Caco-2 (cell line): ENCODE measurements around the gene DPF1. TPM values are rescaled to one million over a fixed set of nuclear protein-coding genes. Genes with fewer than 3 reads are reported as not detected.

ENCODE experiments used
- BruUV-seq: library from RNA; stranded (reverse); fragments of 400-500 nt; replicated peaks from 2 replicates; lab custom pipeline; 2021; lab: Mats Ljungman, UMichigan
- CTCF ChIA-PET: fragments of 300-600 bp; sonication (Branson Sonifier 250); formaldehyde crosslinking; loops from one replicate; lab custom pipeline; 2022; ENCODE audit warnings: antibody characterized with exemption; lab: Charles Lee
- POLR2A ChIA-PET: fragments of 300-600 bp; sonication (Branson Sonifier 250); formaldehyde crosslinking; loops from one replicate; lab custom pipeline; 2022; ENCODE audit warnings: antibody characterized with exemption; lab: Charles Lee
- DNase-seq, 2 experiments: peaks; one replicate each; pipeline versions ENCODE4 v3.0.0 to v3.0.0-alpha.2; 2020 to 2022
- H3K27me3 ChIP-seq: replicated peaks from 2 replicates; pipeline ENCODE4 v1.6.0; 2011; ENCODE audit warnings: low read length; ENCODE audit not compliant: control insufficient read depth, insufficient read depth
- H3K36me3 ChIP-seq: 2 replicates; pipeline ENCODE4 v1.5.1; 2011; ENCODE audit warnings: low read length; ENCODE audit not compliant: control insufficient read depth, insufficient read depth
- H3K4me1 ChIP-seq: fragments of 250-450 bp; sonication (Bioruptor Pico); 2 replicates; pipeline ENCODE4 v1.5.1; 2020; ENCODE audit warnings: mild to moderate bottlenecking
- H3K4me3 ChIP-seq: 2 replicates; pipeline ENCODE4 v1.5.1; 2011; ENCODE audit warnings: low read depth, mild to moderate bottlenecking, control low read depth, low read length
- H3K9me3 ChIP-seq: fragments of 250-450 bp; sonication (Bioruptor Pico); 2 replicates; pipeline ENCODE4 v1.5.1; 2020; ENCODE audit warnings: mild to moderate bottlenecking, moderate library complexity
- H3K27ac Mint-ChIP-seq: one replicate; pipeline ENCODE4 v1.8.0; 2022; ENCODE audit warnings: mixed read lengths; ENCODE audit not compliant: unreplicated experiment
- H3K27me3 Mint-ChIP-seq: one replicate; pipeline ENCODE4 v1.8.0; 2022; ENCODE audit warnings: mixed read lengths; ENCODE audit not compliant: insufficient read depth, unreplicated experiment
- H3K36me3 Mint-ChIP-seq: one replicate; pipeline ENCODE4 v1.8.0; 2022; ENCODE audit warnings: mild to moderate bottlenecking, mixed read lengths; ENCODE audit not compliant: insufficient read depth, unreplicated experiment
- H3K4me1 Mint-ChIP-seq: one replicate; pipeline ENCODE4 v1.8.0; 2022; ENCODE audit warnings: low read depth, mixed read lengths; ENCODE audit not compliant: unreplicated experiment
- H3K4me3 Mint-ChIP-seq: one replicate; pipeline ENCODE4 v1.8.0; 2022; ENCODE audit warnings: mild to moderate bottlenecking, moderate library complexity, mixed read lengths; ENCODE audit not compliant: unreplicated experiment
- H3K9me3 Mint-ChIP-seq: one replicate; pipeline ENCODE4 v1.8.0; 2022; ENCODE audit warnings: mixed read lengths; ENCODE audit not compliant: unreplicated experiment
- intact Hi-C: fragments of 100-400 bp; cut with micrococcal nuclease; formaldehyde crosslinking; loops from one replicate; pipeline ENCODE4 v1.10.0; 2022; ENCODE audit not compliant: unreplicated experiment
- total RNA-seq: library from RNA; stranded (reverse); gene quantifications from 2 replicates; pipeline ENCODE4 v1.2.3, GENCODE V29; 2022
- TF ChIP-seq, protein P1 (sequence below), 2 experiments: fragments of 200-600 bp in 1 of 2; IDR thresholded peaks; 1 replicate in 1 of 2; 2 replicates in 1 of 2; pipeline versions ENCODE4 v1.5.1 to v1.8.0; 2011 to 2022; ENCODE audit warnings: antibody characterized with exemption in 1 of 2, control low read depth in 1 of 2, inconsistent platforms in 1 of 2, low read depth in 1 of 2, low read length in 1 of 2, mild to moderate bottlenecking in 1 of 2, moderate library complexity in 1 of 2; ENCODE audit not compliant: insufficient read depth in 1 of 2, severe bottlenecking in 1 of 2, unreplicated experiment in 1 of 2

The DPF1 gene
- total RNA-seq, 1 experiment from 2014 or later: 5.0 TPM

DNA sequence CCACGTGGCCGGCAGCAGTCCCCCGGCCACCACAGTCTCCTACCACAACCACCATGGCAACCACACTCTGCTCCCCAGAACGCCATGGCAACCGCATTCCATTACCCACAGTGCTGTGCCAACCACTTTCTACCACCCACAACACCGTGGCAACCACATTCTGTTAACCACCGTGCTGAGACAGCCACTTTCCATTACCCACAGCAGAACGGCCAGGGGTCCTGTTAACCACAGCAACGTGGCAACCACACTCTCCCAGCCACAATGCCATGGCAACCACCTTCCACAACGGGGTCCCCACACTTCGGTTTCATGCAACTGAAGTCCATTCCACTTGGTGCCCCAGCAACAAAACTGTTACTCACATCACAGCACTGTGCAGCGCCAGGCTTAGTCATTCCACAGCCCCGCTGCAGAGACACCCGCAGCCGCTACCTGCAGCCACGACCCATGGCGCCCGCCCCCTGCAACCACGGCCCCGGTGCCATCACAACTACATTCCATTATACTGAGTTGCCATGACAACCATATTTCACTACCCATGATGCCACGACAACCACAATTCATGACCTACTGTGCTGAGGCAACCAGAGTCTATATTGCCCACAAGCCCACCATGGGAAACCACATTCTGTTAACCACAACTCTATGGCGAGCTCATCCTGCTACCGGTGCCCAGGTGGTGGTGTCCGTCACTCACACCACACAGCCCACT is 10.0 kb downstream of the DPF1 start:
- Mint-ChIP-seq H3K27ac (peak overlapping the region; percentile 60), H3K4me1 (peaks cover 10% of the 10 kb centered on the region), H3K36me3 (peaks cover 36% of the 10 kb centered on the region), H3K27me3 (no peaks in the 10 kb centered on the region), H3K9me3 (no peaks in the 10 kb centered on the region), H3K4me3 (no peak overlapping the region)
- TF ChIP-seq, protein P1, sequence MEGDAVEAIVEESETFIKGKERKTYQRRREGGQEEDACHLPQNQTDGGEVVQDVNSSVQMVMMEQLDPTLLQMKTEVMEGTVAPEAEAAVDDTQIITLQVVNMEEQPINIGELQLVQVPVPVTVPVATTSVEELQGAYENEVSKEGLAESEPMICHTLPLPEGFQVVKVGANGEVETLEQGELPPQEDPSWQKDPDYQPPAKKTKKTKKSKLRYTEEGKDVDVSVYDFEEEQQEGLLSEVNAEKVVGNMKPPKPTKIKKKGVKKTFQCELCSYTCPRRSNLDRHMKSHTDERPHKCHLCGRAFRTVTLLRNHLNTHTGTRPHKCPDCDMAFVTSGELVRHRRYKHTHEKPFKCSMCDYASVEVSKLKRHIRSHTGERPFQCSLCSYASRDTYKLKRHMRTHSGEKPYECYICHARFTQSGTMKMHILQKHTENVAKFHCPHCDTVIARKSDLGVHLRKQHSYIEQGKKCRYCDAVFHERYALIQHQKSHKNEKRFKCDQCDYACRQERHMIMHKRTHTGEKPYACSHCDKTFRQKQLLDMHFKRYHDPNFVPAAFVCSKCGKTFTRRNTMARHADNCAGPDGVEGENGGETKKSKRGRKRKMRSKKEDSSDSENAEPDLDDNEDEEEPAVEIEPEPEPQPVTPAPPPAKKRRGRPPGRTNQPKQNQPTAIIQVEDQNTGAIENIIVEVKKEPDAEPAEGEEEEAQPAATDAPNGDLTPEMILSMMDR (IDR thresholded peaks at IDR 0.05; ENCODE audit: insufficient read depth in 1 of 2, low read depth in 1 of 2, low read length in 1 of 2, severe bottlenecking in 1 of 2, unreplicated experiment in 1 of 2): no peak
- POLR2A ChIA-PET: no interaction called here
- Histone ChIP-seq H3K4me1 (no peaks in the 10 kb centered on the region), H3K36me3 (no peaks in the 10 kb centered on the region), H3K4me3 (no peak overlapping the region), H3K9me3 (no peaks in the 10 kb centered on the region), H3K27me3 (no peaks in the 10 kb centered on the region)
- CTCF ChIA-PET: no interaction called here
- intact Hi-C loops: no loop called here
- DNase-seq: no peak
- no TSS peak for BruUV-seq

DNA sequence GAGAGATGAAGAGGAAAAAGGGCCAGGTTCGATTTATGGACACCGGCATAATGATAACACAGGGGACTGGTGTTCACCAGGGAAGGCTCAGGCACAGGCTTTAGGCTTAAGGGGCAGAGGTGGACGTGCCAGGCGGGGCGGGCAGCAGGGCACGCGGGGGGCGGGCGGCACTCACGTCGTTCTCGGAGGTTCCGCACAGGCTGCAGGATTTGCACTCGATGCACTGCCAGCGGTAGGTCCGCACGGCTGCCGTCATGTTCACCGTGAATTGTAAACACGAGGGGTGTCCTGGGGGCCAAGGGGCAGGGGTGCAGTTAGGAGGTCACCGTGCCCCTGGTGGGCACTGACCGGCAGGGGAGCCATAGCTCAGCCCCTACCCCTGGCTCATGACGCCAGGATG is 10.6 kb downstream of the DPF1 start:
- Histone ChIP-seq H3K27me3 (no peaks in the 10 kb centered on the region), H3K9me3 (no peaks in the 10 kb centered on the region), H3K4me1 (no peaks in the 10 kb centered on the region), H3K4me3 (no peak overlapping the region), H3K36me3 (no peaks in the 10 kb centered on the region)
- DNase-seq: no peak
- H3K4me3 Mint-ChIP-seq: no peak overlapping the region
- peaks cover 42% of the 10 kb centered on the region for H3K36me3 Mint-ChIP-seq
- TF ChIP-seq, protein P1 (IDR thresholded peaks at IDR 0.05; ENCODE audit: insufficient read depth in 1 of 2, low read depth in 1 of 2, low read length in 1 of 2, severe bottlenecking in 1 of 2, unreplicated experiment in 1 of 2): no peak
- CTCF ChIA-PET: interaction anchor here (0.5 kb wide), 1 partner anchor 14 kb away, joined by 9 read pairs; no protein-coding TSS in a partner anchor
- POLR2A ChIA-PET: no interaction called here
- H3K27ac Mint-ChIP-seq: no peak overlapping the region
- BruUV-seq: no TSS peak
- H3K4me1 Mint-ChIP-seq: peaks cover 10% of the 10 kb centered on the region
- no peaks in the 10 kb centered on the region for H3K27me3 Mint-ChIP-seq
- no peaks in the 10 kb centered on the region for H3K9me3 Mint-ChIP-seq
- intact Hi-C loops: no loop called here

DNA sequence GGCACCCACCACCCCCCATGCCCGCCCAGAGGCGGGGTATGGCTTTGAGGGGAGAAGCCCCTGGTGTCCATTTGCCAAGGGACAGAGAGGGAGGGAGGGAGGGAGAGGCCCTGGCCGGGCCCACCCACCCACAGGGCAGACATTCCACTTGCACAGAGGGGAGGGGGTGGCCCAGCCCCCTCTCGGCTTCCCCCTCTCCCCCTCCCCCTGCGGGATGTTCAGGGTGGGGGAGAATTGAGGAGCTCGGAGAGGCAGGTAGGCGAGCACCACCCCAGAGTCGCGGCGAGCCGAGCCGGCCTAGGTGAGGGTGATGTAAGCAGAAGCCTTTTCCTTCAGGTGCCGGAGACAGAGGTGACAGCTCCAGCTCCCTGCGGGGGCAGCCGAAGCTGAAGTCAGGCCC is 12.3 kb downstream of the DPF1 start:
- H3K27me3 Mint-ChIP-seq: no peaks in the 10 kb centered on the region
- ChIA-PET POLR2A (no interaction called here), CTCF (no interaction called here)
- H3K4me3 Mint-ChIP-seq: no peak overlapping the region
- H3K9me3 Mint-ChIP-seq: no peaks in the 10 kb centered on the region
- DNase-seq: no peak
- intact Hi-C loops: no loop called here
- Histone ChIP-seq H3K36me3 (no peaks in the 10 kb centered on the region), H3K27me3 (no peaks in the 10 kb centered on the region), H3K4me1 (no peaks in the 10 kb centered on the region), H3K4me3 (no peak overlapping the region), H3K9me3 (no peaks in the 10 kb centered on the region)
- peaks cover 56% of the 10 kb centered on the region for H3K36me3 Mint-ChIP-seq
- no TSS peak for BruUV-seq
- H3K27ac Mint-ChIP-seq: no peak overlapping the region
- TF ChIP-seq, protein P1 (IDR thresholded peaks at IDR 0.05; ENCODE audit: insufficient read depth in 1 of 2, low read depth in 1 of 2, low read length in 1 of 2, severe bottlenecking in 1 of 2, unreplicated experiment in 1 of 2): no peak
- peaks cover 10% of the 10 kb centered on the region for H3K4me1 Mint-ChIP-seq
